H1 (cell line): ENCODE measurements around the gene GDF15. TPM values are rescaled to one million over a fixed set of nuclear protein-coding genes. Genes with fewer than 3 reads are reported as not detected.

Source experiments
- CREB1 ChIP-seq: IDR thresholded peaks from 2 replicates; pipeline ENCODE4 v1.6.1; 2012; ENCODE audit warnings: inconsistent platforms
- FOSL1 ChIP-seq: IDR thresholded peaks from 2 replicates; pipeline ENCODE4 v1.6.1; 2011; ENCODE audit warnings: mild to moderate bottlenecking, low read depth, low read length, moderate library complexity; ENCODE audit not compliant: insufficient read depth
- KDM5A ChIP-seq: fragments of 200-600 bp; IDR thresholded peaks from 2 replicates; pipeline ENCODE4 v1.7.1; 2012; ENCODE audit warnings: mild to moderate bottlenecking, low read length, inconsistent platforms, mixed read lengths
- SIRT6 ChIP-seq: IDR thresholded peaks from one replicate; pipeline ENCODE4 v1.7.1; 2012; ENCODE audit warnings: low read length, inconsistent platforms
- SP4 ChIP-seq: IDR thresholded peaks from 2 replicates; pipeline ENCODE4 v1.6.1; 2012; ENCODE audit warnings: low read length, inconsistent platforms
- TBP ChIP-seq: IDR thresholded peaks from 2 replicates; pipeline ENCODE4 v1.6.1; 2011; ENCODE audit warnings: low read depth, low read length, improper control_type of control experiment
- YY1 ChIP-seq: IDR thresholded peaks from 2 replicates; pipeline ENCODE4 v1.6.1; 2011; ENCODE audit warnings: low read depth, mild to moderate bottlenecking, low read length
- polyA plus RNA-seq, 7 experiments: library from polyadenylated mRNA; depleted of rRNA in 3 of 7; stranded (reverse) in 5 of 7; unstranded in 2 of 7; fragments of >200 nt in 5 of 7; fragments of 200-250 nt in 2 of 7; gene quantifications; 1 replicate in 5 of 7; 2 replicates in 1 of 7; 4 replicates in 1 of 7; pipeline versions ENCODE4 v1.2.1 to v1.2.3, GENCODE V29; 2011 to 2013; ENCODE audit warnings: missing spikeins in 2 of 7, mixed read lengths in 2 of 7
- total RNA-seq: library from RNA; stranded (reverse); fragmentation: NEBNext Ultra II Directional; extraction: Animal tissue kit (Norgen Biotek cat#: 25700); gene quantifications from 2 replicates; pipeline ENCODE4 v1.2.1, GENCODE V29; 2021
- TF ChIP-seq, protein P1 (sequence below): fragments of 300-600 bp; sonication (generic); IDR thresholded peaks from 2 replicates; pipeline ENCODE4 v1.7.1; 2012; ENCODE audit warnings: low read length, moderate library complexity, mild to moderate bottlenecking, inconsistent platforms; ENCODE audit not compliant: insufficient replicate concordance
- TF ChIP-seq, protein P2 (sequence below): IDR thresholded peaks from 2 replicates; pipeline ENCODE4 v1.6.1; 2012; ENCODE audit warnings: inconsistent platforms

The GDF15 gene
- total and polyA plus RNA-seq, 2 of the 8 experiments (the other 6 are each of a cell fraction or from before 2014, with no cell fraction given), result 4.1 to 8.5 TPM

DNA sequence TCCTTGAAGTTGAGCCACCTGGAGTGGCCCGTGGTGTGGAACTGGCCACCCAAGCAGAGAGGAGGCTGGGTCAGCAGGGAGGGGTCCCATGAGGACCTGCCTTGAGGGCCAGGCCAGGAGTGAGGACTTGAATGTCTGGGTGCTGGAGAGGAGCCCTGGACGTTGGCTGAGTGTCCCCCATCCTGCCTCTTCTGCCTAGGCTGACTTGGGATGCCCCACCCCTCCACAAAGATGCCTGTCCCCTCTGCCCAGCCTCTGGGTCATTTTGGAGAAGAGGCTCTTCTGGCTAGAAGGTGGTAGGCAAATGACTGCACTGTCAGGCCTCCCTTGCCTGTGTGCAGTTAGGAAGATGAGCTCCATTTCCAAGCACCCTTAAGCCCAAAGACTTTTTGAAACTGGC is 35.0 kb downstream of the GDF15 start (continued):
- TF ChIP-seq, protein P1, sequence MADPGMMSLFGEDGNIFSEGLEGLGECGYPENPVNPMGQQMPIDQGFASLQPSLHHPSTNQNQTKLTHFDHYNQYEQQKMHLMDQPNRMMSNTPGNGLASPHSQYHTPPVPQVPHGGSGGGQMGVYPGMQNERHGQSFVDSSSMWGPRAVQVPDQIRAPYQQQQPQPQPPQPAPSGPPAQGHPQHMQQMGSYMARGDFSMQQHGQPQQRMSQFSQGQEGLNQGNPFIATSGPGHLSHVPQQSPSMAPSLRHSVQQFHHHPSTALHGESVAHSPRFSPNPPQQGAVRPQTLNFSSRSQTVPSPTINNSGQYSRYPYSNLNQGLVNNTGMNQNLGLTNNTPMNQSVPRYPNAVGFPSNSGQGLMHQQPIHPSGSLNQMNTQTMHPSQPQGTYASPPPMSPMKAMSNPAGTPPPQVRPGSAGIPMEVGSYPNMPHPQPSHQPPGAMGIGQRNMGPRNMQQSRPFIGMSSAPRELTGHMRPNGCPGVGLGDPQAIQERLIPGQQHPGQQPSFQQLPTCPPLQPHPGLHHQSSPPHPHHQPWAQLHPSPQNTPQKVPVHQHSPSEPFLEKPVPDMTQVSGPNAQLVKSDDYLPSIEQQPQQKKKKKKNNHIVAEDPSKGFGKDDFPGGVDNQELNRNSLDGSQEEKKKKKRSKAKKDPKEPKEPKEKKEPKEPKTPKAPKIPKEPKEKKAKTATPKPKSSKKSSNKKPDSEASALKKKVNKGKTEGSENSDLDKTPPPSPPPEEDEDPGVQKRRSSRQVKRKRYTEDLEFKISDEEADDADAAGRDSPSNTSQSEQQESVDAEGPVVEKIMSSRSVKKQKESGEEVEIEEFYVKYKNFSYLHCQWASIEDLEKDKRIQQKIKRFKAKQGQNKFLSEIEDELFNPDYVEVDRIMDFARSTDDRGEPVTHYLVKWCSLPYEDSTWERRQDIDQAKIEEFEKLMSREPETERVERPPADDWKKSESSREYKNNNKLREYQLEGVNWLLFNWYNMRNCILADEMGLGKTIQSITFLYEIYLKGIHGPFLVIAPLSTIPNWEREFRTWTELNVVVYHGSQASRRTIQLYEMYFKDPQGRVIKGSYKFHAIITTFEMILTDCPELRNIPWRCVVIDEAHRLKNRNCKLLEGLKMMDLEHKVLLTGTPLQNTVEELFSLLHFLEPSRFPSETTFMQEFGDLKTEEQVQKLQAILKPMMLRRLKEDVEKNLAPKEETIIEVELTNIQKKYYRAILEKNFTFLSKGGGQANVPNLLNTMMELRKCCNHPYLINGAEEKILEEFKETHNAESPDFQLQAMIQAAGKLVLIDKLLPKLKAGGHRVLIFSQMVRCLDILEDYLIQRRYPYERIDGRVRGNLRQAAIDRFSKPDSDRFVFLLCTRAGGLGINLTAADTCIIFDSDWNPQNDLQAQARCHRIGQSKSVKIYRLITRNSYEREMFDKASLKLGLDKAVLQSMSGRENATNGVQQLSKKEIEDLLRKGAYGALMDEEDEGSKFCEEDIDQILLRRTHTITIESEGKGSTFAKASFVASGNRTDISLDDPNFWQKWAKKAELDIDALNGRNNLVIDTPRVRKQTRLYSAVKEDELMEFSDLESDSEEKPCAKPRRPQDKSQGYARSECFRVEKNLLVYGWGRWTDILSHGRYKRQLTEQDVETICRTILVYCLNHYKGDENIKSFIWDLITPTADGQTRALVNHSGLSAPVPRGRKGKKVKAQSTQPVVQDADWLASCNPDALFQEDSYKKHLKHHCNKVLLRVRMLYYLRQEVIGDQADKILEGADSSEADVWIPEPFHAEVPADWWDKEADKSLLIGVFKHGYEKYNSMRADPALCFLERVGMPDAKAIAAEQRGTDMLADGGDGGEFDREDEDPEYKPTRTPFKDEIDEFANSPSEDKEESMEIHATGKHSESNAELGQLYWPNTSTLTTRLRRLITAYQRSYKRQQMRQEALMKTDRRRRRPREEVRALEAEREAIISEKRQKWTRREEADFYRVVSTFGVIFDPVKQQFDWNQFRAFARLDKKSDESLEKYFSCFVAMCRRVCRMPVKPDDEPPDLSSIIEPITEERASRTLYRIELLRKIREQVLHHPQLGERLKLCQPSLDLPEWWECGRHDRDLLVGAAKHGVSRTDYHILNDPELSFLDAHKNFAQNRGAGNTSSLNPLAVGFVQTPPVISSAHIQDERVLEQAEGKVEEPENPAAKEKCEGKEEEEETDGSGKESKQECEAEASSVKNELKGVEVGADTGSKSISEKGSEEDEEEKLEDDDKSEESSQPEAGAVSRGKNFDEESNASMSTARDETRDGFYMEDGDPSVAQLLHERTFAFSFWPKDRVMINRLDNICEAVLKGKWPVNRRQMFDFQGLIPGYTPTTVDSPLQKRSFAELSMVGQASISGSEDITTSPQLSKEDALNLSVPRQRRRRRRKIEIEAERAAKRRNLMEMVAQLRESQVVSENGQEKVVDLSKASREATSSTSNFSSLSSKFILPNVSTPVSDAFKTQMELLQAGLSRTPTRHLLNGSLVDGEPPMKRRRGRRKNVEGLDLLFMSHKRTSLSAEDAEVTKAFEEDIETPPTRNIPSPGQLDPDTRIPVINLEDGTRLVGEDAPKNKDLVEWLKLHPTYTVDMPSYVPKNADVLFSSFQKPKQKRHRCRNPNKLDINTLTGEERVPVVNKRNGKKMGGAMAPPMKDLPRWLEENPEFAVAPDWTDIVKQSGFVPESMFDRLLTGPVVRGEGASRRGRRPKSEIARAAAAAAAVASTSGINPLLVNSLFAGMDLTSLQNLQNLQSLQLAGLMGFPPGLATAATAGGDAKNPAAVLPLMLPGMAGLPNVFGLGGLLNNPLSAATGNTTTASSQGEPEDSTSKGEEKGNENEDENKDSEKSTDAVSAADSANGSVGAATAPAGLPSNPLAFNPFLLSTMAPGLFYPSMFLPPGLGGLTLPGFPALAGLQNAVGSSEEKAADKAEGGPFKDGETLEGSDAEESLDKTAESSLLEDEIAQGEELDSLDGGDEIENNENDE, result no peak
- TF ChIP-seq TBP (no peak), SP4 (no peak), SIRT6 (no peak), CREB1 (no peak), FOSL1 (no peak), KDM5A (no peak), YY1 (no peak)
- TF ChIP-seq, protein P2, sequence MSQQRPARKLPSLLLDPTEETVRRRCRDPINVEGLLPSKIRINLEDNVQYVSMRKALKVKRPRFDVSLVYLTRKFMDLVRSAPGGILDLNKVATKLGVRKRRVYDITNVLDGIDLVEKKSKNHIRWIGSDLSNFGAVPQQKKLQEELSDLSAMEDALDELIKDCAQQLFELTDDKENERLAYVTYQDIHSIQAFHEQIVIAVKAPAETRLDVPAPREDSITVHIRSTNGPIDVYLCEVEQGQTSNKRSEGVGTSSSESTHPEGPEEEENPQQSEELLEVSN, result no peak
